Uterus (tissue), 4 donors: ENCODE measurements around the gene P2RX3. TPM values are rescaled to one million over a fixed set of nuclear protein-coding genes. Genes with fewer than 3 reads are reported as not detected.

ENCODE experiments used
- DNase-seq, 2 donors: peaks; one replicate each; pipeline ENCODE4 v3.0.0-alpha.2; 2019 to 2020
- H3K27ac ChIP-seq, 2 donors: fragments of 200-600 bp; sonication (generic); 1 replicate in 1 of 2; 2 replicates in 1 of 2; pipeline ENCODE4 v1.5.1; 2016 to 2018
- H3K27me3 ChIP-seq, 2 donors: fragments of 200-600 bp; sonication (generic); one replicate each; pipeline ENCODE4 v1.5.1; 2018 to 2019; ENCODE audit warnings: control low read depth in 1 of 2
- H3K36me3 ChIP-seq, 2 donors: fragments of 200-600 bp; sonication (generic); one replicate each; pipeline ENCODE4 v1.5.1; 2019; ENCODE audit warnings: control low read depth in 1 of 2
- H3K4me1 ChIP-seq, 2 donors: fragments of 200-600 bp; sonication (generic); one replicate each; pipeline ENCODE4 v1.5.1; 2018 to 2019; ENCODE audit warnings: control low read depth in 1 of 2
- H3K4me3 ChIP-seq, 2 donors: fragments of 200-600 bp; sonication (generic); 1 replicate in 1 of 2; 2 replicates in 1 of 2; pipeline ENCODE4 v1.5.1; 2018 to 2019; ENCODE audit warnings: mild to moderate bottlenecking in 1 of 2
- H3K9me3 ChIP-seq, 2 donors: fragments of 200-600 bp; sonication (generic); one replicate each; pipeline ENCODE4 v1.5.1; 2019; ENCODE audit warnings: control low read depth in 1 of 2
- POLR2A ChIP-seq, 2 donors: fragments of 450-650 bp; IDR thresholded peaks; one replicate each; pipeline ENCODE4 v1.6.1; 2016; ENCODE audit warnings: antibody characterized with exemption in 2 of 2, mild to moderate bottlenecking in 1 of 2, moderate library complexity in 1 of 2
- intact Hi-C: fragments of 100-400 bp; cut with DNase I; formaldehyde crosslinking; loops from one replicate; pipeline ENCODE4 v1.15.1; 2023; ENCODE audit warnings: low total_unique reads
- total RNA-seq, 4 donors: library from RNA; depleted of rRNA in 3 of 4; stranded (reverse); fragments of >200 nt in 3 of 4; gene quantifications; one replicate each; pipeline versions ENCODE4 v1.1.0 to v1.2.4, GENCODE V29; 2014 to 2023
- TF ChIP-seq, protein P1 (sequence below), 4 experiments: fragments of 200-600 bp in 2 of 4; fragments of 450-650 bp in 2 of 4; sonication (generic) in 2 of 4; IDR thresholded peaks; one replicate each; pipeline ENCODE4 v1.5.1; 2016 to 2019; ENCODE audit warnings: antibody characterized with exemption in 4 of 4, mild to moderate bottlenecking in 2 of 4, moderate library complexity in 1 of 4
- donor health status: DM: yes; HTN: yes; CAD: no.

P2RX3 gene
- total RNA-seq, 4 donors from 2014 or later: 0.69 TPM; not detected in 3

- Histone ChIP-seq H3K4me1 (no peaks in the 10 kb centered on the region), H3K9me3 (no peaks in the 10 kb centered on the region), H3K4me3 (no peak overlapping the region), H3K27me3 (no peaks in the 10 kb centered on the region), H3K36me3 (no peaks in the 10 kb centered on the region), H3K27ac (no peak overlapping the region)
- intact Hi-C loops: no loop called here
- DNase-seq: no peak
- TF ChIP-seq POLR2A (IDR thresholded peaks at IDR 0.05): no peak
- TF ChIP-seq, protein P1, sequence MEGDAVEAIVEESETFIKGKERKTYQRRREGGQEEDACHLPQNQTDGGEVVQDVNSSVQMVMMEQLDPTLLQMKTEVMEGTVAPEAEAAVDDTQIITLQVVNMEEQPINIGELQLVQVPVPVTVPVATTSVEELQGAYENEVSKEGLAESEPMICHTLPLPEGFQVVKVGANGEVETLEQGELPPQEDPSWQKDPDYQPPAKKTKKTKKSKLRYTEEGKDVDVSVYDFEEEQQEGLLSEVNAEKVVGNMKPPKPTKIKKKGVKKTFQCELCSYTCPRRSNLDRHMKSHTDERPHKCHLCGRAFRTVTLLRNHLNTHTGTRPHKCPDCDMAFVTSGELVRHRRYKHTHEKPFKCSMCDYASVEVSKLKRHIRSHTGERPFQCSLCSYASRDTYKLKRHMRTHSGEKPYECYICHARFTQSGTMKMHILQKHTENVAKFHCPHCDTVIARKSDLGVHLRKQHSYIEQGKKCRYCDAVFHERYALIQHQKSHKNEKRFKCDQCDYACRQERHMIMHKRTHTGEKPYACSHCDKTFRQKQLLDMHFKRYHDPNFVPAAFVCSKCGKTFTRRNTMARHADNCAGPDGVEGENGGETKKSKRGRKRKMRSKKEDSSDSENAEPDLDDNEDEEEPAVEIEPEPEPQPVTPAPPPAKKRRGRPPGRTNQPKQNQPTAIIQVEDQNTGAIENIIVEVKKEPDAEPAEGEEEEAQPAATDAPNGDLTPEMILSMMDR (IDR thresholded peaks at IDR 0.05): no peak
Observed at GRCh38 chr11:57363131-57364080, 25.3 kb downstream of the P2RX3 start.

DNA sequence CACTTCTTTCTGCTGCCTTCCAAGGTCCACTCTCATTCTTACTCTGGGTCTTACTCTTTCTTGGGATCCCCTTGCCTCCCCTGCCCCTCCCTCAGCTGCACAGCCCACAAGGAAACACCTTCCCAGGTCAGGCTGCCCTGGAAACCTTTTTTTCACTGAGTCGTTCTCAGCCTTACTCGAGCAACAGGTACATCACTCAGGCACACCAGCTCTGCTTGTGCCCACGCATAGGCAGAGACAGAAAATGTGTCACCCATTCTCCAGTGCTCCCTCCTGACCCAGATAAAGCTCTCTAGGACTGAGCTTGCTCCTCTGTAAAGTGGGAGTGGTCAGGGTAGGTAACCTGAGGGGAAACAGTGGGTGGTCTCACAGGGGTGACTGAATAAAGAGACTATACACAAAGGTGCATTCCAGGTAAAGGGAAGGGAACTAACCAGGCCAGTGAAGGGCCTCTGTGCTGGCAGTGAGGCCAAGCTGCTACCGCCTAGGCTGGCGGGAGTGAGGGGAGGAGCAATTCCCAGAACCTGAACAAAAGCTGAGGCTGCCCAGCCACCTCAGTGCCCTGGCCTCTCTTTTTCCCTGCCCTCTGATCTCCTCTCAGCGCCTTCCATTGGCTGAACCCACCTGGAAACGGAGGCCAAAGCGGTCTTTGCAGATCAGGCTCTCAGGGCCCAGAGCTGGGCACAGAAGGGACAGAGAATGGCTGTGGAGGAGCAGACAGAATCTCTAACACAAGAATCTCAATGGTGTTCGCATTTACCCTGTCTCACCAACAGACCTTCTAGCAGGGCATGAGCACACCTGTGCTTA lies 26.9 kb downstream of the P2RX3 start:
- TF ChIP-seq, protein P1 (IDR thresholded peaks at IDR 0.05): no peak
- TF ChIP-seq POLR2A (IDR thresholded peaks at IDR 0.05): no peak
- no peaks in the 10 kb centered on the region for H3K27me3 ChIP-seq
- H3K9me3 ChIP-seq: no peaks in the 10 kb centered on the region
- no peak overlapping the region for H3K4me3 ChIP-seq
- H3K36me3 ChIP-seq: no peaks in the 10 kb centered on the region
- DNase-seq: no peak
- no peaks in the 10 kb centered on the region for H3K4me1 ChIP-seq
- intact Hi-C loops: no loop called here
- H3K27ac ChIP-seq: no peak overlapping the region

DNA sequence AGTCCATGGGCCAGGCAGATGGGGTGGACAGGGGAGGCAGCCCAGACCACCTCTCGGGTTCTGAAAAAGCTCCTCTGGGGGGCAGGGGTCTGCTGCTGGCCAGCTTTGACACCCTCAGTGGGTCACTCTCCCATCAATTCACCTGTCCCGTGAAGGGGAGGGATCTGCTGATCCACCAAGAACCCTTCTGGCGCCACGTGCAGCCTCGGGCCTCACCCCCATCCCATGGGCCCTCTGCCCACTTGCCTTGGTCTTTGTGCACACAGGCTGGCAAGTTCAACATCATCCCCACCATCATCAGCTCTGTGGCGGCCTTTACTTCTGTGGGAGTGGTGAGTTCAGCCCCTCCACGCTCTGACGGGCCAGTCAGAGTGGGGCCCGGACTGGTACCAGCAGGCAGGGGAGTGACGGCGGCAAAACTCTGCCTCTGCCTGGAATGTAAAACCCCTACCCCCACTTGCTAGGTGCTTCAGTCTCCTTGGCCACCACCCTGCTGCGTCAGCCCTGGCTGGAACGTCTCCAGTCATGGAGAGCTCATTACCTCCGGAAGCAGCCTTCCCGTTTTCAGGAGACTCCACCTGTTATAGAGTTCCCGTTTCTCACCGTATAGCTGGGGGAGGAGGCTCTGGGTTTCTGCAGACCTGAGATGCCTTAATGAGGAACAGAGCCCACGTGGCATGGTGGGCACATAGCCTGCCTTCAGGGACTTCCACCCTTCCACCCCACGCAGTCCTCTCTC lies 30.1 kb downstream of the P2RX3 start:
- TF ChIP-seq POLR2A (IDR thresholded peaks at IDR 0.05): no peak
- TF ChIP-seq, protein P1 (IDR thresholded peaks at IDR 0.05): no peak
- intact Hi-C loops: no loop called here
- no peak overlapping the region for H3K27ac ChIP-seq

GRCh38 chr11:57368845-57369232 lies 30.7 kb downstream of the P2RX3 start:
- no peak for DNase-seq
- no peak for TF ChIP-seq POLR2A (IDR thresholded peaks at IDR 0.05)
- TF ChIP-seq, protein P1 (IDR thresholded peaks at IDR 0.05): no peak
- H3K4me3 ChIP-seq: no peak overlapping the region
- intact Hi-C loops: no loop called here
- H3K27me3 ChIP-seq: no peaks in the 10 kb centered on the region
- no peaks in the 10 kb centered on the region for H3K4me1 ChIP-seq
- no peak overlapping the region for H3K27ac ChIP-seq
- H3K36me3 ChIP-seq: no peaks in the 10 kb centered on the region
- no peaks in the 10 kb centered on the region for H3K9me3 ChIP-seq

More for the DNA sequence above, 30.1 kb downstream of the P2RX3 start:
- Histone ChIP-seq H3K4me3 (no peak overlapping the region), H3K27me3 (no peaks in the 10 kb centered on the region), H3K4me1 (no peaks in the 10 kb centered on the region), H3K9me3 (no peaks in the 10 kb centered on the region), H3K36me3 (no peaks in the 10 kb centered on the region)
- no peak for DNase-seq
